ENCODE measurements around the gene PIGC. TPM values are rescaled to one million over a fixed set of nuclear protein-coding genes. Genes with fewer than 3 reads are reported as not detected.

The PIGC gene
- total RNA-seq, 4 donors from 2014 or later: 9.6 to 13.7 (median 12.8) TPM

- Histone ChIP-seq H3K4me1 (no peaks in the 10 kb centered on the region), H3K9me3 (no peaks in the 10 kb centered on the region), H3K27me3 (no peaks in the 10 kb centered on the region), H3K4me3 (no peak overlapping the region), H3K36me3 (no peaks in the 10 kb centered on the region), H3K27ac (no peak overlapping the region)
- ATAC-seq: no peak
- no peak for DNase-seq
- no peak for TF ChIP-seq CTCF (IDR thresholded peaks at IDR 0.05 in 4 of 5, conservative IDR thresholded peaks at IDR 0.05 in 1 of 5)
- TF ChIP-seq POLR2A (IDR thresholded peaks at IDR 0.05): no peak
- in situ Hi-C loops (cut with MboI; ENCODE audit: low sequenced_read_pairs in 4 of 4) (loop anchor here in 1 of 4 donors (25.0 kb wide), 1 partner anchor 241 kb away; no protein-coding TSS in a partner anchor), intact Hi-C loops (cut with DNase I; ENCODE audit: low total_unique reads) (no loop called here)
Observed at GRCh38 chr1:172471666-172472065, 27.8 kb upstream of the PIGC start.

- DNase-seq: no peak
- H3K4me1 ChIP-seq: peaks cover 0 to 9% of the 10 kb centered on the region in 2 donors
- no peaks in the 10 kb centered on the region for H3K9me3 ChIP-seq
- no peak for TF ChIP-seq POLR2A (IDR thresholded peaks at IDR 0.05)
- TF ChIP-seq CTCF (IDR thresholded peaks at IDR 0.05 in 4 of 5, conservative IDR thresholded peaks at IDR 0.05 in 1 of 5): no peak
- no peak for ATAC-seq
- in situ Hi-C loops (cut with MboI; ENCODE audit: low sequenced_read_pairs in 4 of 4) (loop anchor here in 1 of 4 donors (25.0 kb wide), 1 partner anchor 242 kb away; no protein-coding TSS in a partner anchor), intact Hi-C loops (cut with DNase I; ENCODE audit: low total_unique reads) (no loop called here)
- no peak overlapping the region for H3K27ac ChIP-seq
- H3K27me3 ChIP-seq: no peaks in the 10 kb centered on the region
- no peak overlapping the region for H3K4me3 ChIP-seq
- no peaks in the 10 kb centered on the region for H3K36me3 ChIP-seq
Observed at GRCh38 chr1:172470149-172470548, 26.3 kb upstream of the PIGC start.

GRCh38 chr1:172469717-172470116 lies 25.8 kb upstream of the PIGC start:
- H3K9me3 ChIP-seq: no peaks in the 10 kb centered on the region
- no peak overlapping the region for H3K27ac ChIP-seq
- peaks cover 0 to 9% of the 10 kb centered on the region in 2 donors for H3K4me1 ChIP-seq
- no peaks in the 10 kb centered on the region for H3K27me3 ChIP-seq
- no peak overlapping the region for H3K4me3 ChIP-seq
- DNase-seq (no peak), ATAC-seq (no peak)
- TF ChIP-seq POLR2A (IDR thresholded peaks at IDR 0.05) (no peak), CTCF (IDR thresholded peaks at IDR 0.05 in 4 of 5, conservative IDR thresholded peaks at IDR 0.05 in 1 of 5) (no peak)
- intact Hi-C loops (cut with DNase I; ENCODE audit: low total_unique reads) (no loop called here), in situ Hi-C loops (cut with MboI; ENCODE audit: low sequenced_read_pairs in 4 of 4) (loop anchor here in 1 of 4 donors (25.0 kb wide), 1 partner anchor 243 kb away; no protein-coding TSS in a partner anchor)
- H3K36me3 ChIP-seq: no peaks in the 10 kb centered on the region

GRCh38 chr1:172468296-172468695 lies 24.4 kb upstream of the PIGC start:
- in situ Hi-C loops (cut with MboI; ENCODE audit: low sequenced_read_pairs in 4 of 4) (loop anchor here in 1 of 4 donors (25.0 kb wide), 1 partner anchor 244 kb away; no protein-coding TSS in a partner anchor), intact Hi-C loops (cut with DNase I; ENCODE audit: low total_unique reads) (no loop called here)
- H3K9me3 ChIP-seq: no peaks in the 10 kb centered on the region
- no peak overlapping the region for H3K27ac ChIP-seq
- no peak for ATAC-seq
- no peak for DNase-seq
- H3K27me3 ChIP-seq: no peaks in the 10 kb centered on the region
- H3K36me3 ChIP-seq: no peaks in the 10 kb centered on the region
- H3K4me3 ChIP-seq: no peak overlapping the region
- no peak for TF ChIP-seq POLR2A (IDR thresholded peaks at IDR 0.05)
- no peak for TF ChIP-seq CTCF (IDR thresholded peaks at IDR 0.05 in 4 of 5, conservative IDR thresholded peaks at IDR 0.05 in 1 of 5)
- H3K4me1 ChIP-seq: peaks cover 0 to 9% of the 10 kb centered on the region in 2 donors

- no peaks in the 10 kb centered on the region for H3K36me3 ChIP-seq
- intact Hi-C loops (cut with DNase I; ENCODE audit: low total_unique reads): no loop called here
Observed at GRCh38 chr1:172467446-172467845, 23.6 kb upstream of the PIGC start.

More at GRCh38 chr1:172467446-172467845, 23.6 kb upstream of the PIGC start:
- in situ Hi-C loops (cut with MboI; ENCODE audit: low sequenced_read_pairs in 4 of 4): loop anchor here in 1 of 4 donors (25.0 kb wide), 1 partner anchor 245 kb away; no protein-coding TSS in a partner anchor
- ATAC-seq: no peak
- peaks cover 0 to 9% of the 10 kb centered on the region in 2 donors for H3K4me1 ChIP-seq
- no peaks in the 10 kb centered on the region for H3K27me3 ChIP-seq
- no peak overlapping the region for H3K27ac ChIP-seq
- H3K9me3 ChIP-seq: no peaks in the 10 kb centered on the region
- DNase-seq: no peak
- no peak for TF ChIP-seq POLR2A (IDR thresholded peaks at IDR 0.05)
- TF ChIP-seq CTCF (IDR thresholded peaks at IDR 0.05 in 4 of 5, conservative IDR thresholded peaks at IDR 0.05 in 1 of 5): no peak
- H3K4me3 ChIP-seq: no peak overlapping the region
